ENCODE data around the gene MLANA.

Gene MLANA

GRCh38 chr9:5890641-5891040 is at the start of gene MLANA:
Gene MLANA, plus strand, starts transcription at chr9:5890889. Its CDS starts 1,586 bp downstream, at chr9:5892475.
- no peak for DNase-seq

GRCh38 chr9:5841771-5842573 is 48.7 kb upstream of the MLANA start:
- peak; percentile 25 for DNase-seq

- no peak for DNase-seq
These were observed 47.5 kb upstream of the MLANA start for GRCh38 chr9:5842929-5843793.

- no peak for DNase-seq
These were observed 46.8 kb upstream of the MLANA start for GRCh38 chr9:5843794-5844471.

GRCh38 chr9:5845157-5845531 is 45.5 kb upstream of the MLANA start:
- DNase-seq, result no peak

- DNase-seq, result no peak
These were observed 44.6 kb upstream of the MLANA start for GRCh38 chr9:5846096-5846495.

GRCh38 chr9:5846501-5846921 is 44.2 kb upstream of the MLANA start:
- peak; percentile 34 for DNase-seq

GRCh38 chr9:5848372-5848882 is 42.3 kb upstream of the MLANA start:
- DNase-seq, result no peak

- peak; percentile 19 for DNase-seq
These were observed 40.0 kb upstream of the MLANA start for GRCh38 chr9:5850724-5851122.

- peak; percentile 99 for DNase-seq
These were observed 39.2 kb upstream of the MLANA start for GRCh38 chr9:5851445-5851844.

- DNase-seq, result no peak
These were observed 37.7 kb upstream of the MLANA start for GRCh38 chr9:5852987-5853386.

GRCh38 chr9:5853617-5854016 is 37.1 kb upstream of the MLANA start:
- no peak for DNase-seq

GRCh38 chr9:5854063-5854790 is 36.5 kb upstream of the MLANA start:
- no peak for DNase-seq

GRCh38 chr9:5857928-5858327 is 32.8 kb upstream of the MLANA start:
- peak; percentile 97 for DNase-seq

GRCh38 chr9:5858833-5859232 is 31.9 kb upstream of the MLANA start:
- DNase-seq, result no peak

- no peak for DNase-seq
These were observed 27.5 kb upstream of the MLANA start for GRCh38 chr9:5863092-5863746.

GRCh38 chr9:5864446-5864845 is 26.2 kb upstream of the MLANA start:
- no peak for DNase-seq

- DNase-seq, result no peak
These were observed 24.4 kb upstream of the MLANA start for GRCh38 chr9:5866272-5866671.

GRCh38 chr9:5866685-5867084 is 24.0 kb upstream of the MLANA start:
- DNase-seq, result no peak

GRCh38 chr9:5868235-5868634 is 22.5 kb upstream of the MLANA start:
- no peak for DNase-seq

GRCh38 chr9:5869315-5870019 is 21.2 kb upstream of the MLANA start:
- DNase-seq, result peak; percentile 9

GRCh38 chr9:5870020-5870339 is 20.7 kb upstream of the MLANA start:
- DNase-seq, result no peak

All from MV-4-11 (cell line).